Measurements from ENCODE around the gene ZNF485.
"Not testable (repeated sequence)": the region's sequence is repeated elsewhere in the genome, so short reads cannot be mapped to it uniquely, and the experiment has no call there.

The ZNF485 gene

GRCh38 chr10:43585046-43585445, 21.2 kb upstream of the ZNF485 start:
- Histone ChIP-seq H3K27me3 (ENCODE audit: control insufficient read depth in 1 of 2, insufficient read depth in 2 of 2, low read length in 2 of 2) (no peaks in the 10 kb centered on the region), H3K4me3 (ENCODE audit: low read length in 2 of 2) (no peak overlapping the region), H3K9me3 (ENCODE audit: control insufficient read depth in 2 of 2, low read length in 2 of 2) (no peaks in the 10 kb centered on the region), H3K27ac (ENCODE audit: low read length) (no peak overlapping the region), H3K9ac (ENCODE audit: low read length in 2 of 2) (no peak overlapping the region), H3K36me3 (ENCODE audit: control insufficient read depth in 2 of 2, insufficient read depth in 2 of 2, low read length in 2 of 2) (no peaks in the 10 kb centered on the region), H3K4me1 (ENCODE audit: control insufficient read depth, insufficient read depth, low read length) (no peaks in the 10 kb centered on the region)

- no peak overlapping the region for H3K27ac ChIP-seq (ENCODE audit: low read length)
- no peaks in the 10 kb centered on the region for H3K27me3 ChIP-seq (ENCODE audit: control insufficient read depth in 1 of 2, insufficient read depth in 2 of 2, low read length in 2 of 2)
- H3K4me1 ChIP-seq (ENCODE audit: control insufficient read depth, insufficient read depth, low read length): no peaks in the 10 kb centered on the region
- no peak overlapping the region for H3K9ac ChIP-seq (ENCODE audit: low read length in 2 of 2)
- H3K9me3 ChIP-seq (ENCODE audit: control insufficient read depth in 2 of 2, low read length in 2 of 2): no peaks in the 10 kb centered on the region
- no peaks in the 10 kb centered on the region for H3K36me3 ChIP-seq (ENCODE audit: control insufficient read depth in 2 of 2, insufficient read depth in 2 of 2, low read length in 2 of 2)
- H3K4me3 ChIP-seq (ENCODE audit: low read length in 2 of 2): no peak overlapping the region
Measured at GRCh38 chr10:43585981-43586729, 20.1 kb upstream of the ZNF485 start.

GRCh38 chr10:43586730-43587115, 19.5 kb upstream of the ZNF485 start:
- H3K27me3 ChIP-seq (ENCODE audit: control insufficient read depth in 1 of 2, insufficient read depth in 2 of 2, low read length in 2 of 2); H3K4me1 ChIP-seq (ENCODE audit: control insufficient read depth, insufficient read depth, low read length); H3K9ac ChIP-seq (ENCODE audit: low read length in 2 of 2); H3K4me3 ChIP-seq (ENCODE audit: low read length in 2 of 2); H3K27ac ChIP-seq (ENCODE audit: low read length); H3K36me3 ChIP-seq (ENCODE audit: control insufficient read depth in 2 of 2, insufficient read depth in 2 of 2, low read length in 2 of 2); H3K9me3 ChIP-seq (ENCODE audit: control insufficient read depth in 2 of 2, low read length in 2 of 2): not testable (repeated sequence)

GRCh38 chr10:43591303-43591904, 14.8 kb upstream of the ZNF485 start:
- Histone ChIP-seq H3K4me3 (ENCODE audit: low read length in 2 of 2) (no peak overlapping the region), H3K27me3 (ENCODE audit: control insufficient read depth in 1 of 2, insufficient read depth in 2 of 2, low read length in 2 of 2) (no peaks in the 10 kb centered on the region), H3K36me3 (ENCODE audit: control insufficient read depth in 2 of 2, insufficient read depth in 2 of 2, low read length in 2 of 2) (no peaks in the 10 kb centered on the region), H3K9ac (ENCODE audit: low read length in 2 of 2) (no peak overlapping the region), H3K9me3 (ENCODE audit: control insufficient read depth in 2 of 2, low read length in 2 of 2) (no peaks in the 10 kb centered on the region), H3K27ac (ENCODE audit: low read length) (no peak overlapping the region), H3K4me1 (ENCODE audit: control insufficient read depth, insufficient read depth, low read length) (peaks cover 4% of the 10 kb centered on the region)

GRCh38 chr10:43594944-43595589, 11.2 kb upstream of the ZNF485 start:
- Histone ChIP-seq H3K27me3 (ENCODE audit: control insufficient read depth in 1 of 2, insufficient read depth in 2 of 2, low read length in 2 of 2) (no peaks in the 10 kb centered on the region), H3K4me3 (ENCODE audit: low read length in 2 of 2) (peak overlapping the region in 1 of 2 donors; percentile 52), H3K4me1 (ENCODE audit: control insufficient read depth, insufficient read depth, low read length) (peaks cover 4% of the 10 kb centered on the region), H3K27ac (ENCODE audit: low read length) (no peak overlapping the region), H3K36me3 (ENCODE audit: control insufficient read depth in 2 of 2, insufficient read depth in 2 of 2, low read length in 2 of 2) (no peaks in the 10 kb centered on the region), H3K9me3 (ENCODE audit: control insufficient read depth in 2 of 2, low read length in 2 of 2) (no peaks in the 10 kb centered on the region), H3K9ac (ENCODE audit: low read length in 2 of 2) (no peak overlapping the region)

- Histone ChIP-seq H3K9ac (ENCODE audit: low read length in 2 of 2) (no peak overlapping the region), H3K9me3 (ENCODE audit: control insufficient read depth in 2 of 2, low read length in 2 of 2) (no peaks in the 10 kb centered on the region), H3K4me3 (ENCODE audit: low read length in 2 of 2) (no peak overlapping the region), H3K27me3 (ENCODE audit: control insufficient read depth in 1 of 2, insufficient read depth in 2 of 2, low read length in 2 of 2) (no peaks in the 10 kb centered on the region), H3K27ac (ENCODE audit: low read length) (no peak overlapping the region), H3K36me3 (ENCODE audit: control insufficient read depth in 2 of 2, insufficient read depth in 2 of 2, low read length in 2 of 2) (no peaks in the 10 kb centered on the region), H3K4me1 (ENCODE audit: control insufficient read depth, insufficient read depth, low read length) (peaks cover 4% of the 10 kb centered on the region)
Measured at GRCh38 chr10:43595739-43596298, 10.4 kb upstream of the ZNF485 start.

GRCh38 chr10:43596546-43596945, 9.7 kb upstream of the ZNF485 start:
- Histone ChIP-seq H3K4me3 (ENCODE audit: low read length in 2 of 2) (no peak overlapping the region), H3K27ac (ENCODE audit: low read length) (no peak overlapping the region), H3K9me3 (ENCODE audit: control insufficient read depth in 2 of 2, low read length in 2 of 2) (no peaks in the 10 kb centered on the region), H3K9ac (ENCODE audit: low read length in 2 of 2) (no peak overlapping the region), H3K4me1 (ENCODE audit: control insufficient read depth, insufficient read depth, low read length) (peaks cover 4% of the 10 kb centered on the region), H3K27me3 (ENCODE audit: control insufficient read depth in 1 of 2, insufficient read depth in 2 of 2, low read length in 2 of 2) (no peaks in the 10 kb centered on the region), H3K36me3 (ENCODE audit: control insufficient read depth in 2 of 2, insufficient read depth in 2 of 2, low read length in 2 of 2) (no peaks in the 10 kb centered on the region)

GRCh38 chr10:43598446-43598845, 7.8 kb upstream of the ZNF485 start:
- no peaks in the 10 kb centered on the region for H3K27me3 ChIP-seq (ENCODE audit: control insufficient read depth in 1 of 2, insufficient read depth in 2 of 2, low read length in 2 of 2)
- no peaks in the 10 kb centered on the region for H3K36me3 ChIP-seq (ENCODE audit: control insufficient read depth in 2 of 2, insufficient read depth in 2 of 2, low read length in 2 of 2)
- no peak overlapping the region for H3K9ac ChIP-seq (ENCODE audit: low read length in 2 of 2)
- H3K4me1 ChIP-seq (ENCODE audit: control insufficient read depth, insufficient read depth, low read length): peaks cover 4% of the 10 kb centered on the region
- H3K27ac ChIP-seq (ENCODE audit: low read length): no peak overlapping the region
- H3K9me3 ChIP-seq (ENCODE audit: control insufficient read depth in 2 of 2, low read length in 2 of 2): no peaks in the 10 kb centered on the region
- no peak overlapping the region for H3K4me3 ChIP-seq (ENCODE audit: low read length in 2 of 2)

GRCh38 chr10:43599333-43599732, 6.9 kb upstream of the ZNF485 start:
- Histone ChIP-seq H3K36me3 (ENCODE audit: control insufficient read depth in 2 of 2, insufficient read depth in 2 of 2, low read length in 2 of 2) (no peaks in the 10 kb centered on the region), H3K27me3 (ENCODE audit: control insufficient read depth in 1 of 2, insufficient read depth in 2 of 2, low read length in 2 of 2) (no peaks in the 10 kb centered on the region), H3K4me1 (ENCODE audit: control insufficient read depth, insufficient read depth, low read length) (peaks cover 4% of the 10 kb centered on the region), H3K9me3 (ENCODE audit: control insufficient read depth in 2 of 2, low read length in 2 of 2) (no peaks in the 10 kb centered on the region), H3K4me3 (ENCODE audit: low read length in 2 of 2) (no peak overlapping the region), H3K27ac (ENCODE audit: low read length) (no peak overlapping the region), H3K9ac (ENCODE audit: low read length in 2 of 2) (no peak overlapping the region)

GRCh38 chr10:43601576-43601975, 4.7 kb upstream of the ZNF485 start:
- not testable (repeated sequence) for H3K9me3 ChIP-seq (ENCODE audit: control insufficient read depth in 2 of 2, low read length in 2 of 2); H3K27me3 ChIP-seq (ENCODE audit: control insufficient read depth in 1 of 2, insufficient read depth in 2 of 2, low read length in 2 of 2); H3K27ac ChIP-seq (ENCODE audit: low read length)

More at GRCh38 chr10:43601576-43601975, 4.7 kb upstream of the ZNF485 start:
- H3K36me3 ChIP-seq (ENCODE audit: control insufficient read depth in 2 of 2, insufficient read depth in 2 of 2, low read length in 2 of 2); H3K4me1 ChIP-seq (ENCODE audit: control insufficient read depth, insufficient read depth, low read length); H3K4me3 ChIP-seq (ENCODE audit: low read length in 2 of 2); H3K9ac ChIP-seq (ENCODE audit: low read length in 2 of 2): not testable (repeated sequence)

All from stomach smooth muscle (tissue), 2 donors.